HG02588 (cell line): ENCODE measurements around the gene HMCN1.
A peak's percentile ranks its signal among the peaks of the same experiment; 100 is the strongest.

ENCODE experiments used
- ATAC-seq: cut with Tn5 transposase; IDR thresholded peaks from one replicate; pipeline ENCODE4 v1.9.1; 2021; ENCODE audit warnings: mild to moderate bottlenecking, moderate library complexity; ENCODE audit not compliant: unreplicated experiment

Gene HMCN1

GRCh38 chr1:185733818-185734735 is at the start of gene HMCN1:
TSS of gene HMCN1 (plus strand) at chr1:185734391. CDS start at chr1:185734780, 389 bp downstream.
- no peak for ATAC-seq

GRCh38 chr1:185686821-185687778 is 47.1 kb upstream of the HMCN1 start:
- no peak for ATAC-seq

- ATAC-seq, result no peak
Observed at GRCh38 chr1:185690527-185690926, 43.7 kb upstream of the HMCN1 start.

GRCh38 chr1:185693654-185694053 is 40.5 kb upstream of the HMCN1 start:
- peak; percentile 38 for ATAC-seq

GRCh38 chr1:185694081-185694480 is 40.1 kb upstream of the HMCN1 start:
- ATAC-seq, result peak; percentile 82

- ATAC-seq, result no peak
Observed at GRCh38 chr1:185695299-185695698, 38.9 kb upstream of the HMCN1 start.

- no peak for ATAC-seq
Observed at GRCh38 chr1:185696422-185697150, 37.6 kb upstream of the HMCN1 start.

- no peak for ATAC-seq
Observed at GRCh38 chr1:185699874-185700273, 34.3 kb upstream of the HMCN1 start.

- ATAC-seq, result no peak
Observed at GRCh38 chr1:185701650-185702049, 32.5 kb upstream of the HMCN1 start.

GRCh38 chr1:185704181-185704580 is 30.0 kb upstream of the HMCN1 start:
- no peak for ATAC-seq

- no peak for ATAC-seq
Observed at GRCh38 chr1:185716095-185716494, 18.1 kb upstream of the HMCN1 start.

- no peak for ATAC-seq
Observed at GRCh38 chr1:185719021-185719420, 15.2 kb upstream of the HMCN1 start.

GRCh38 chr1:185720633-185721272 is 13.4 kb upstream of the HMCN1 start:
- ATAC-seq, result no peak

GRCh38 chr1:185721553-185721952 is 12.6 kb upstream of the HMCN1 start:
- ATAC-seq, result no peak

GRCh38 chr1:185722098-185722497 is 12.1 kb upstream of the HMCN1 start:
- no peak for ATAC-seq

GRCh38 chr1:185727726-185728125 is 6.5 kb upstream of the HMCN1 start:
- ATAC-seq, result no peak

GRCh38 chr1:185731446-185731845 is 2.7 kb upstream of the HMCN1 start:
- no peak for ATAC-seq

GRCh38 chr1:185732951-185733350 is 1.2 kb upstream of the HMCN1 start:
- no peak for ATAC-seq

GRCh38 chr1:185734929-185735700 is 924 bp downstream of the HMCN1 start:
- no peak for ATAC-seq

- ATAC-seq, result no peak
Observed at GRCh38 chr1:185735701-185736064, 1.5 kb downstream of the HMCN1 start.
